ENCODE measurements around the gene ZNF750.

DNA sequence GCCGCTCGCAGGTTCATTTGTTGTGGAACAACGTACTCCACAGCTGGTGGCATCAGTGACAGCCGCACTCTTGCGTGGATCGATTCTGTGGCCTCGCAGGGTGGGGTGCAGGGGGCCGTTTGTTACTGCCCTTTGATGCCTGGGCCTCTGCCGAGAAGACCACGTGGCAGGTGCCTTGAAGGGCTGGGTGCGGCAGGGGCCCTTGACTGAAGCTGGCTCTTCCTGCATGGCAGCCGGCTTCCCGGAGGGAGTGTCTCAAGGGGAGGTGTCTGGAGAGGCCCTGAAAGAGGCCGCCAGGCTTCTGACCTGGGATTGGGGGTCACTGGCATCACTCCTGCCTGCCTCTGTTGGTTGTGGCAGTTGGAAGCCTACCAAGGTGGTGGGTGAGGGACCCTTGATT, 44.2 kb downstream of the ZNF750 start:
- TF ChIP-seq CTCF (conservative IDR thresholded peaks at IDR 0.05) = no peak
- no peak for TF ChIP-seq ZFX (IDR thresholded peaks at IDR 0.05)

Data from C4-2B (cell line).